Head of caudate nucleus (tissue), 42 donors: ENCODE data around the gene HES4.

ENCODE experiments used
- DNase-seq, 42 donors: peaks; one replicate each; pipeline versions ENCODE4 v3.0.0 to v3.0.0-alpha.2; 2020 to 2021; ENCODE audit warnings: mixed read lengths in 7 of 42
- intact Hi-C: fragments of 100-400 bp; cut with DNase I; formaldehyde crosslinking; loops from one replicate; pipeline ENCODE4 v1.15.0; 2022

Gene HES4

GRCh38 chr1:962381-963300, 37.3 kb downstream of the HES4 start:
- intact Hi-C loops: no loop called here
- DNase-seq: no peak

DNA sequence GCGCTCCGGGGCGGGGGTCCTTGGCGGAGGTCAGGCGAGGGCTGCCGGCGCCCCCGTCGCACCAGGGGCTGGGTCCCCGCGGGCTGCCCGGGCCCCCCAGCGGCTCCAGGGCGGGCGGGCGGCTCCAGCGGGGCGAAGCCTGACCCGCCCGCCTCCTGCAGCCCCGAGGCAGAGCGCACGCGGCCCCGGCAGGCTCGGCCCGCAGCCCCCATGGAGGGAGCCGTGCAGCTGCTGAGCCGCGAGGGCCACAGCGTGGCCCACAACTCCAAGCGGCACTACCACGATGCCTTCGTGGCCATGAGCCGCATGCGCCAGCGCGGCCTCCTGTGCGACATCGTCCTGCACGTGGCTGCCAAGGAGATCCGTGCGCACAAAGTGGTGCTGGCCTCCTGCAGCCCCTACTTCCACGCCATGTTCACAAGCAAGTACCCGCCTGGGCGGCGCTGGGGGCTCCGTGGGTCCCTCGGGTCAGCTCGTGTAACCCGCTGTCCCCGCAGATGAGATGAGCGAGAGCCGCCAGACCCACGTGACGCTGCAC, 38.7 kb downstream of the HES4 start:
- no peak for DNase-seq
- intact Hi-C loops: no loop called here

DNA sequence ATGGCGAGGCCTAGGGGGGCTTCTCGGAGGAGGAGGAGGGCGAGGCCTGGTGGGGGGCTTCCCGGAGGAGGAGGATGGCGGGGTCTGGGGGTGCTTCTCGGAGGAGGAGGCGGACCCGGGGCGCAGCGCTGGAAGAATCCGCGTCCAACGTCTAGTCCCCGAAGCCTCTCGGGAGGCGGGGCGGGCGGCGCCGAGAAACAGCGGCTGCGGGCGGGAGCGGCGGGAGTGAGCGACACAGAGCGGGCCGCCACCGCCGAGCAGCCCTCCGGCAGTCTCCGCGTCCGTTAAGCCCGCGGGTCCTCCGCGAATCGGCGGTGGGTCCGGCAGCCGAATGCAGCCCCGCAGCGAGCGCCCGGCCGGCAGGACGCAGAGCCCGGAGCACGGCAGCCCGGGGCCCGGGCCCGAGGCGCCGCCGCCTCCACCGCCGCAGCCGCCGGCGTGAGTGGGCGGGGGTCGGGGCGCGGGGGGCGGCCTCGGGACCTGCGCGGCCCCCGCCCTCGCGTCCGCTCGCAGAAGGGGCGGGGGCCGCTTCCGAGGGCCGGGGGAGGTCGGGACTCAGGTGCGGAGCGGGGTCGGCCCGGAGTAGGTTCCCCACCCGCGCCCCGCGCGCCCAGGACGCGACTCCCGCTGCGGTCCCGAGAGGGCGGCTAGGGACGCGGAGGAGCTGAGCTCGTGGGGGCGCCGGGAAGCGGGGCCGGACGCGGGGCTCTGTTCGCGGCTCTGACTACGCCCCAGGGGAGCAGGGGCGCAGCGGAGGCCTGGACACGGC, 39.4 kb downstream of the HES4 start, which contains the start of gene KLHL17:
TSS of gene KLHL17 (plus strand) at position 222 of the 769 bp plus-strand sequence. CDS start at position 332, 110 bp downstream.
- intact Hi-C loops: no loop called here
- DNase-seq: peak; percentile 40 to 91 (median 84)

DNA sequence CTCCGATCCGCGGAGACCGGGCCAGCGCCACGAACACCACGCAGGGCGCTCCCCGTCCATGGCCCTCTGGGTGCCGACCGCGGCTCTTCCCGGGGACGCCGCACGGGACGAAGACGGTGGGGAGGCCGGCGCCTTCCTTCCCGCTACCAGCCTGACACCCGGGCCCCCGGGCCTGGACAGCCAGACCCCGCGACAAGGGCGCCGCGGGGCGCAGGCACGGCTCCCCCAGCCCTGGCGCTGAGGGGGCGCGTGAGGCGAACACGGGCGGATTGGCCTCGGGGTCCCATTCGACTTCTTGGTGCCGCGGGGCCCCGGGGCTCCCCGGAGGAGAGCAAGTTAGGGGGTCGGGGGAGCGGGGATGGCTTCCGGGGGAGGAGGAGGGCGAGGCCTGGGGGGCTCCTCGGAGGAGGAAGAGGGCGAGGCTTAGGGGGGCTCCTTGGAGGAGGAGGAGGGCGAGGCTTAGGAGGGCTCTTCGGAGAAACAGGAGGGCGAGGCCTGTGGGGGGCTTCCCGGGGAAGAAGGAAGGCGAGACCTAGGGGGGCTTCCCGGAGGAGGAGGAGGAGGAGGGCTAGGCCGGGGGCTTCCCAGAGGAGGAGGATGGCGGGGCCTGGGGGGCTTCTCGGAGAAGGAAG, 40.0 kb downstream of the HES4 start:
- no peak for DNase-seq
- intact Hi-C loops: no loop called here

GRCh38 chr1:958823-959730, 40.8 kb downstream of the HES4 start, which contains the start of gene NOC2L:
Gene NOC2L, minus strand, starts transcription at chr1:959256. Its CDS starts 16 bp downstream, at chr1:959240.
- intact Hi-C loops: no loop called here
- peak; percentile 79 to 97 (median 94) for DNase-seq

- intact Hi-C loops: no loop called here
- DNase-seq: no peak
Observed at GRCh38 chr1:956636-957035, 43.3 kb downstream of the HES4 start.

DNA sequence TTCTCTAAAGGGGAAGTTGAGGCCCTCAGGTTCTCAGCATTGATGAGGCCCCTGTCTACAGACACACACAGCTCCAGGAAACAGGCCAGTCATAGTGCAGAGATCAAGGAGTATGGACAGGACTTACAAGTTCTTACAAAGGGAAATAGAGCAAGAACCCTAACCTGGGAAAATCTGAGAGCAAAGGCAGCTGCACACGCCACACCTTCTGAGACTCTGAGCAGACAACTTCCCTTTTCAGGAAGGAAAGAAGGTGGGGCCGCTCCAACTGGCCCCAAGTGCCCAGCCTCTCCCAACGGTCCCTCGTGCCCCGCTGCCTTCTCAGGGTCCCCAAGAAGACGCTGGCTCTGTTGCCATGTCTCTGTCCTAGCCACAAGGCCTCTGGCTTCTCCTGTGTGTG, 44.4 kb downstream of the HES4 start:
- intact Hi-C loops: no loop called here
- no peak for DNase-seq

- DNase-seq: no peak
- intact Hi-C loops: no loop called here
Observed at GRCh38 chr1:954927-955326, 45.0 kb downstream of the HES4 start.

- intact Hi-C loops: no loop called here
- DNase-seq: no peak
Observed at GRCh38 chr1:953524-954320, 46.2 kb downstream of the HES4 start.

GRCh38 chr1:952603-953002, 47.3 kb downstream of the HES4 start:
- intact Hi-C loops: no loop called here
- DNase-seq: no peak

DNA sequence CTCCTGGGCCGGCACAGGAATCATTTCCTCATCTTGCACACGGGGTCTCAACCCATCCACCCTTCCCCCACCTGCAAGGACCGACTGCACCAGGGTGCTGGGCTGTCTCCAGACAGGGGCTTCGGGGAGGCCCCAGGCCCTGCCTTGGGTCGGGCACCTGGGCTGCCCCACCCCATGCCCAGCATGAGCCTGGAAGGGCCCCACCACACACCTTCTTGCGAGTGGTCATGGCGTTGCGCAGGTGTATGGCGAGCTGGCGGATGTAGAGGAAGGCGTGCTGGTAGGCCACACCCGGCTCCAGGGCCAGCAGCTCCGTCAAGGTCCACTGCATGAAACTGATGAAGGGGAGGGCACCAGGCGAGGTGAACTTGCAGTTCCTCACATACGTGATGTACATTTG, 47.7 kb downstream of the HES4 start:
- intact Hi-C loops: no loop called here
- DNase-seq: no peak

GRCh38 chr1:951364-951763, 48.5 kb downstream of the HES4 start:
- DNase-seq: no peak
- intact Hi-C loops: no loop called here

GRCh38 chr1:950881-951280, 49.0 kb downstream of the HES4 start:
- DNase-seq: no peak
- intact Hi-C loops: no loop called here

DNA sequence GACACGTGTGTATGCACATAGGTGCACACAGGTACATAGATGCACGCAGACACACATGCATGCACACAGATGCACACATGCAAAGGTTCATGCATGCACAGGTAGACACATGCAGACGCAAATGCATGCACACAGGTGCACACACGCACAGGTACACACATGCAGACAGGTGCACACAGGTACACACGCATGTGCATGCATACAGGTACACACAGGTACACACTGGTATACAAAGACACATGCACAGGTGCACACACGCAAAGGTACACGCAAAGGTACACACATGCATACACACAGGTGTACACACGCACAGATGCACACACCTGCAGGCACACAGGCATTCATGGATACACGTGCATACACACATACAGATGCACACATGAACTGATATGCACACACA, 49.6 kb downstream of the HES4 start:
- intact Hi-C loops: no loop called here
- DNase-seq: no peak
